NB4 (cell line): ENCODE results near the gene MBNL3.

Source experiments
- DNase-seq: peaks from one replicate; pipeline ENCODE4 v3.0.0; 2010; ENCODE audit warnings: low read depth
- H3K4me3 ChIP-seq: one replicate; pipeline ENCODE4 v1.5.1; 2011; ENCODE audit warnings: mild to moderate bottlenecking, low read depth, low read length, moderate library complexity
- CTCF ChIP-seq: IDR thresholded peaks from one replicate; pipeline ENCODE4 v1.5.1; 2012; ENCODE audit warnings: low read depth, low read length
- MAX ChIP-seq: IDR thresholded peaks from 2 replicates; pipeline ENCODE4 v1.6.1; 2011; ENCODE audit warnings: low read depth, low read length
- MYC ChIP-seq: IDR thresholded peaks from 2 replicates; pipeline ENCODE4 v1.6.1; 2011; ENCODE audit warnings: low read depth, low read length
- POLR2A ChIP-seq: IDR thresholded peaks from 2 replicates; pipeline ENCODE4 v1.6.1; 2011; ENCODE audit warnings: mild to moderate bottlenecking; ENCODE audit not compliant: insufficient read length; ENCODE audit errors: extremely low read depth

MBNL3 gene

GRCh38 chrX:132364313-132364712, 124.5 kb downstream of the MBNL3 start:
- DNase-seq, result no peak
- no peak for TF ChIP-seq POLR2A
- no peak for TF ChIP-seq MYC
- no peak for TF ChIP-seq MAX
- TF ChIP-seq CTCF, result no peak
- H3K4me3 ChIP-seq, result no peak overlapping the region

- H3K4me3 ChIP-seq, result no peak overlapping the region
- TF ChIP-seq CTCF (no peak), POLR2A (no peak), MAX (no peak)
- no peak for DNase-seq
Measured at GRCh38 chrX:132353430-132353829, 135.4 kb downstream of the MBNL3 start.

- no peak overlapping the region for H3K4me3 ChIP-seq
- TF ChIP-seq MAX (no peak), CTCF (no peak), MYC (no peak), POLR2A (no peak)
- DNase-seq, result no peak
Measured at GRCh38 chrX:132336172-132336571, 152.7 kb downstream of the MBNL3 start.

GRCh38 chrX:132333351-132333750, 155.5 kb downstream of the MBNL3 start:
- no peak for DNase-seq
- TF ChIP-seq MAX (no peak), CTCF (no peak), POLR2A (no peak), MYC (no peak)
- H3K4me3 ChIP-seq, result no peak overlapping the region

GRCh38 chrX:132331532-132331931, 157.3 kb downstream of the MBNL3 start:
- TF ChIP-seq POLR2A, result no peak
- TF ChIP-seq MYC, result no peak
- no peak for TF ChIP-seq MAX
- no peak for TF ChIP-seq CTCF
- DNase-seq, result no peak
- no peak overlapping the region for H3K4me3 ChIP-seq

- DNase-seq, result no peak
- TF ChIP-seq CTCF (no peak), MYC (no peak), MAX (no peak), POLR2A (no peak)
- no peak overlapping the region for H3K4me3 ChIP-seq
Measured at GRCh38 chrX:132331000-132331399, 157.8 kb downstream of the MBNL3 start.
